HG03103 (cell line): ENCODE results near the gene ETFRF1.

Source experiments
- ATAC-seq: cut with Tn5 transposase; IDR thresholded peaks from one replicate; pipeline ENCODE4 v1.9.1; 2021; ENCODE audit warnings: low read depth; ENCODE audit not compliant: unreplicated experiment

ETFRF1 gene

DNA sequence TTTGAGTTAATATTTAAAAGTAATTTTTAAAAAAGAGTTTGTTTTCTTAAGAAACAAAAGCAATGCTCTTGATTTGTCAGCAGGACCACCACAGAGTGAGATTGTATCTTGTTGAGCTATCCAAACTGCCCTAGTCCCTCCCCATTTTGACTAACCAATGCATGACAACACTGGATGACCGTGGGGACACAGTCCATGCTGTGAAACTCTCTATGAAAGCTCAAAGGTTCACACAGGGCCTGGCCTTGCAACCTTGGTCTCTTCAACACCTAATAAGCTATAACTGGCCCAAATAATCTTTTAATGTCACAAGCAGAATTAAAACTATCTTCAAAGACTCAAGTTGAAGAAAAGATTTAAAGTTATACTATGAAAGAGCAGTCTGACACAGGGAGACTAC, 13.5 kb downstream of the ETFRF1 start:
- no peak for ATAC-seq

DNA sequence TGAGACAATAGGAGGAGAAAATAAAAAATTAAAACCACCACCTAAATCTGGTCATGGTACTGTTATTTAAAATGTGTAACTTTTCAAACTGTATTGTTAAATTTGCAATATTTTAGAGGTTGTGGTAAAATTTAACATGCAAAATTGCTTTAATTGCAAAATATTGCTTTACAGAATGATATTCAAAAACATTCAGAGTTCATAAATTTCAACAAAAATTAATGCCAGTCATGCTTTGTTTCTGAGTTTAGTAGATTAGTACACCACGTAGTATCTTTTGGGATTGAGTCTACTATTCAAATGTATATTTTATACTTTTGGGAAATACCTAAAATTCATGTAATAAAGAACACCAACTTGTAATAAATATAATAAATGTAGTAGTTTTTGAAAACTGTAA, 18.3 kb downstream of the ETFRF1 start:
- no peak for ATAC-seq

DNA sequence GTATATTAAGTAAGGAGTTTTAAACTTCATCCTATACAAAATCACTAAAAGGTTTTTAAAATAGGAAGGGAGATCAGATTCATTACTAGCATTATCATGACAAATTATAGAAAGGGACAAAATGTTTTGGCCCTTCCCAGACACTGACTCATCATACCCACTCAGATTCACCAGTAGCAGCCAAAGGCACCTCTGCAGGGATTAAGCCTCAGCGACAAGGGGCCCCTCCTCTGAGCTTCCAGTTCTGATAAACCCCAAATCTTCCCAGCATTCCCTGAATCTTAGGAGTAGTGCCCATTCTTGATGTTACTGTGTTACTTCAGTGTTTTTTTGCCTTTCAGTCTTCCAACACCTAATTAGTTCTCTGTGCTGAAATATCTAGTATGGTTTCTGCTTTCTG, 41.2 kb downstream of the ETFRF1 start:
- ATAC-seq, result no peak

DNA sequence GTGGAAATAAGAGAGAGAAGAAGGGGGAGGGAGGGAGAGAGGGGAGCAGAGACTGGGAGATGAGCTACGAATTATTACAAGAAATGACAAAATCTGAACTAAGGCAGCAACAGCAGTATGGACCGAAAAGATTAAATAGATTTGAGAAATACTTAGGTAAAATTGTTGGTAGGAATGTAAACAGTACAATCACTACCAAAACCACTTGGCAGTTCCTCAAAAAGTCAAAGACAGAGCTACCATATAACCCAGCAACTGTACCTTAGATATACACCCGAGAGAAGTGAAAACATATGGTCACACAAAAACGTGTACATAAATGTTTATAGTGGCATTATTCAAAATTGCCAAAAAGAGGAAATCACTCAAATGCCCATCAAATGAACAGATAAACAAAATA, 41.6 kb downstream of the ETFRF1 start:
- ATAC-seq, result no peak

DNA sequence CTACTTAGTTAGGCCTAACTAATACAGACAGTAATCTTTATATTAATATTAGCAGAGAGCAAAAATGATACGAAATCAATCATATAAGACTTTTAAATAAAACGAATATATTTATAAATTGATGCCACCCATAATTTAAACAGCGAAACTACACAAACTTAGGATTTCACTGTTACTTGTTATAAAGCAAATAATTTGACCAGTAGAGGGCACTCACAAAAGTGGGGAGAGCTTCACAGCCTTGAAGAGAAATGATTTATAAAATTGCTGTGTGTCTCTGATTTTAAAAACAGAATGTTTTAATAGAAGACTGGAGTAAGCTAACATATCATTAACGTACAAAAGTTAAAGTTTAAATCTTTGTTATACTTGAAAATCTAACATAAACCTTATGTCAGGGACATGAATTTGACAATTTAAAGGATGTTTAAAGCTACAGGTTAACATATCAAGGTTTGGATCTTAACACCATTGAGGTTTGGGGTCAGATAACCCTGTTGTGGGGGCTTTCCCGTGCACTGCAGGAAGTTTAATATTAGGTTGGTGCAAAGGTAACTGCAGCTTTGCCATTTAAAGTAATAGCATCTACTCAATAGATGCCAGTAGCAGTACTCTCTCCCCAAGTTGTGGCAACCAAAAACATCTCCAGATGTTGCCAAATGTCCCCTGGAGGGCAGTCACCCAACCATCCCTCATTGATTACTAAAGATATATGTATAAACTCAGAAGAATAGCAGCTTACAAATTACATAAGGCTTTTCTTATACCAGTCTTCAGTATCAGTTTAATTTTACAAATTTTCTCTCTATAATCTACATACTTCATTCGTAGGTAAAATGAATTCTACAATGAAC, 46.4 kb downstream of the ETFRF1 start:
- no peak for ATAC-seq

DNA sequence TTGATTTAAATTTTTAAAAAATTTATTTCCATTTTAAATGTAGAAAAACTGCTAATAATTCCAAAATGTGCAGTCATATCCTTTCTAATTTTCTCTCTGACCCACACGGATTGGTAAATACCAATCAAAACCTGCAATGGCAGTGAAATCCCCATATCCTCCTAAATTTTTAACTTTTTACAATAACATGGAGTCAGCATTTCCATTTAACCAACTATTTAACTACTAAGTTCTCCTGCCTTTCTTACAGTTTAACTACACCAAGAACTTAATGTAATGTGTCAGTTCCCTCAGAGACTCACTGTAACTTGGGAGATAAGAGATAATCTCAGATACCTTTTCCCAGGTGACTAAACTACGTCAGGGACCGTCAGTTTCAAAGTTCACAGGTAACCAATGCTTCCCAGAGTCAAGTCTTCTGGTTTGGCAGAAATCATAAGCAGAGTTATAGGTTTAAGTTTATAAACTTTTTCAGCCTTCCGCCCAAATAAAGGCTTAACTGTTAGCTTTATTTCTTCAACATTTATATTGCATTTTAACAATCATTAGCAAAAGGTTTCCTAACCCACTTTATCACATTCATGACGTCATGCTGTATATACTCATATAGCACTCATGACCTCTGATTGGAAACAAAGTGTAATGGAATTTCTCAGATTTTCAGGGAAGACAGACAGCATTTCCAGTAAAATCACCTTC, 48.1 kb downstream of the ETFRF1 start:
- no peak for ATAC-seq

DNA sequence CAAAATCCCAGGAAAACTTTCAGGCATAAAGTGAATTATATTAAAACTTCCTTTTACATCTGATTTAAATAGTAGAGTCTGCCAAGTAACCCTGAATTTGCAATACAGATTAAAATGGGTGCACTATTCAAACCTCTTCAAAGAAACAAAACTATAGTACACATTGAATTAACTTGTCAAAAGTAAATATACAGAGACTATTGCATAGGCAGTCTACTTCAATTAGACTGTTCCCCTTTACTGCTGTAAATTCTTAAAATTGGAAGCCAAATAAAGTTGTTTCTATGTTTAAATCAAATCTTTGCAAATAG, 48.6 kb downstream of the ETFRF1 start:
- ATAC-seq, result no peak

DNA sequence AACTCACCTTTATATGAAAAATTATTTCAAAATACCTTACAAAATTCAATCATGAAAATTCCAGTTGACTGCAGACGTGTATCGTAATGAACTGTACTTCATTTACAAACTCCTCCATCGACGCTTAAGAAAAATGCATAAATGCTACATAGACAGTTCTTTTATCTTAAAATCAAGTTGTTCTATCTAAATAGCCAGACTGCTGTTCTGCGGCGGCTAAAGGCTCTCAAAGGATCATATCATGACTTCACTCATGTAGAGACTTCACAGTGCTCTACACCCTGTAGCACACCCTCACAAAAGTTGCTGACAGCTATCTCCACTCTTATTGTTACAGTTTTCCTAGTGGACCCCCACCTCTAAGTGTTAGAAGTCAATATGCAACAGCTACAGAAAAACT, 50.5 kb downstream of the ETFRF1 start:
- no peak for ATAC-seq

DNA sequence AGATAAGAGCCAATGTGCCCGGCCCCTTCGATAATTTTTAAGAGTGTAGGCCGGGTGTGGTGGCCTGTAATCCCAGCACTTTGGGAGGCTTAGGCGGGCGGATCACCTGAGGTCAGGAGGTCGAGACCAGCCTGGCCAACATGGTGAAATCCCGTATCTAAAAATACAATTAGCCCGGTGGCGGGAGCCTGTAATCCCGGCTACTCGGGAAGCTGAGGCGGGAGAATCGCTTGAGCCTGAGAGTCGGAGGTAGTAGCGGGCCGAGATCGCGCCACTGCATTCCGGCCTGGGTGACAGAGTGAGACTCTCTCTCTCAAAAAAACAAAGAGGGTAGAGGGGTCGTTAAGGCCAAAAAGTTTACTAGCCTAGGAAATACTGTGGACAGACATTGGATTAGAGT, 53.1 kb downstream of the ETFRF1 start:
- no peak for ATAC-seq

DNA sequence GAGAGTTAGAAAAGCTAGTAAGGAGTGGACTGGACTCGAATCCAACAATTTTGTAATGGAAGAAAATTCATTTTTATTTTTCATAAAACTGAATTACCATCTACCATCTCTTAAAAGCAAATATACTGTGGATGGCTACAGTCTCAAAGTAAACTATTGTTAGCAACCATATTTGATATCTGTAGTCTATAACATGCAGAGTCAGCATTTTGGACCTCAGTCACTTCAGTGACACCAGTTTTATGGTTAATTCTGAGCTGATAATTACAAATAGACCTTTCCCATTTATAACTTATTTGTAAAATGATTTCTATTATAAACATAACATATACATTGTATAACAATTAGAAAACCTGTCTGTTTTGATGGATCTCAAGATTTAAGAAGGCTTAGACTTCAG, 53.7 kb downstream of the ETFRF1 start:
- no peak for ATAC-seq

DNA sequence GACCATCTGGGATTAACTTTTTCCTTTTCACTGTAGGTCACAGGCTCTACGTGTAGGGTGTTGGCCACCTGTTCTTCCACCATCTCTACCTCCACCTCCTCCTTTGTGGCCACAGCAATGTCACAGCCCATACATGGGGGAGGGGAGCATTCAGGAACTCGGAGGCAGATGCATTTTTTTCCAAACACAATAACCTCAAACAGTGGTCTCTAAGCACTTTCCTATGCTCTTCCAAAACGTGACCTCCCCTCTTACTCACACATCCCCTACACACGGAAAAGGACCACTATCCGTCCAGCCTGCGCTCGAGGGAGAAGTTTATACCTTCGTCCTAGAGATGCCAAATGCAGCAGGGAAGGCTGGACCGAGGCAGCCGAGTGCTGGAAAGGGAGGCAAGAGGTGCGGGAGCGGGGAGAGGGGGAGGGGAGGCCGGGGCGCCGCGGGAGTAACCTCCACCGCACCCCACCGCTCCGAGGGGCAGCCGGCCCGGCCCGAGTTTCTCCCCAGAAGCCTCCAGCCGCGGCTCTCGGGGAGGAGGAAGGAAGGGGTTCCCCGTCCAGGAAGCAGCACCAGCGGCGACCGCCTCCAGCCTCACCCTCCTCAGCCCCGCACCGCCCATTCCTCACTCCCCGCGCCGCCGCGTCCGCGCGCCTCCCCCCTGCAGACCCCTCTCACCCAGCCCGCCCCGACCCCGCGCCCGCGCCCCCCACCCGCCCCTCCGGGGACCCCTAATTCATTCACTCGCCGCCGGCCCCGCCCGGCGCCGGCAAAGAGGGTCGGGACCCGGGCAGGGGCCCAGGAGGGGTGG, 55.1 kb downstream of the ETFRF1 start:
- peak; percentile 30 for ATAC-seq

DNA sequence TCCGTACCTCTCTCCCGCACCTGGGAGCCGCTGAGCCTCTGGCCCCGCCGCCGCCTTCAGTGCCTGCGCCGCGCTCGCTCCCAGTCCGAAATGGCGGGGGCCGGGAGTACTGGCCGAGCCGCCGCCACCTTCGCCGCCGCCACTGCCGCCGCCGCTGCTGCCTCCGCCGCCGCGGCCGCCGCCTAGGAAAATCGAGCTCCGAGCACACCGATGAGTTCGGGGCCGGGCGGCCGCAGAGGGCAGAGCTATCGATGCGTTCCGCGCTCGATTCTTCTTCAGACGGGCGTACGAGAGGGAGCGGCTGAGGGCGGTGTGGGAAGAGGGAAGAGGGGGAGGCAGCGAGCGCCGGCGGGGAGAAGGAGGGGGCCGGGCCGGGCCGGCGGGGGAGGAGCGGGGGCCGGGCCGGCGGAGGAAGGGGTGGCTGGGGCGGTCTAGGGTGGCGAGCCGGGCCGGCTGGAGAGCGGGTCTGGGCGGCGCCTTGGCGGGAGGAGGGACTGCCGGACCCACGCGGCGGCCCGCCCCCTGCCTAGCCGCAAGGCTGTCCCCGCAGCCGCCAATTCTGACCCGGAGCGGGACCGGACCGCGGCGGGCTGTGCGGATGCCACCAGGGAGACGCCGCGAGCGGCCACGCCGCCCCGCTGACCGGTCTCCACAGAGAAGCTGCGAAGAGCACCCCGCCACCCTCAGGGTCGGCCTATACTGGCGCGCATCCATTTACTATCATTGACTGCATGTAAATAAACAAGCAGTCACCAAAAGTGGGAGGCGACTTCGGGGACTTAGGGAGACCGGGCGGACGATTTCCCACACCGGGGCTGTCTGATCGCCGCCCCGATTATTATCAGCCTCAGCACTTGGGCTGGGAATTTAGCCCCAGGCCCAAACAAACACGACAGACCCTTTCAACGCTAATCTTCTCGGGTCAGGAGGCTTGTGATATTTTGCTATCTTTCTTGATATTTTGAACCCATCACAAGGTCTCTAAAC, 56.0 kb downstream of the ETFRF1 start, which contains the start of gene KRAS:
Gene KRAS, minus strand, starts transcription at position 186 of the 987 bp plus-strand sequence.
- peak; percentile 67 for ATAC-seq

DNA sequence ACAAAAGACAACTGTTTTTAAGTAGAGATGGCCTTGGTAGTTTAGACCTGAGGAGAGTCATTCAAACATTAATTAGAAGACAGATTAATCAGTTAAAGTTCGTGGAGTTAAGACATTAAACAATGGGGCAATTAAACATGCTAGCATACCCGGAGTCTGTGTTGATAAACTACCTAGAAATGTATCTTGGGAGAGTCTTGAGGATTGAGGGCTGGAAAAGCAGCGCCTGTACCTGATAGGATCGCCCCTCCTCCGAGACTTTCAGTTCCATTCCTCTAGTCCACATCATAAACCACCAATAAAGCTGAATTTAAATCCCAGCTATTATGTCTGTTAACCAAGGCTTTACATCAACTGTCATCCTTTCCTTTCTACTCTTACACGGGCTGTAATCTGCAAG, 56.7 kb downstream of the ETFRF1 start:
- no peak for ATAC-seq

DNA sequence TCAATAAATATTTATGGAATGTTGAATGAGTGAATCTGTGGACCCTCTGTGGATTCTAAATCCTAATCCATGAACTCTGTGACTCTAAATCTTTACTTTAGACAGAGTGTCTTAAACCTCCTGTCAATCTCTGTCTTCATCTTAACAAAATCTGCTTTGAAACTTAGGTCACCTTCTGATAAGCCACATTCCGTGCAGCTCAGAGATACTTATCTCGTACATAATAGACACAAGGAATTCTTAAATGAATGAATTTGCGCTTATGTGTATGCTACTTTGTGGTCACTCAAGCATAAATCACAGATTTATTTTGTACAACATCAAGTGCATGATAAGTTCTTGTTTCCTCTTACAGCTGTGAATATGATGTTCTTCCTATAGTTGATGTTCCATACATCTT, 57.9 kb downstream of the ETFRF1 start:
- ATAC-seq, result no peak

DNA sequence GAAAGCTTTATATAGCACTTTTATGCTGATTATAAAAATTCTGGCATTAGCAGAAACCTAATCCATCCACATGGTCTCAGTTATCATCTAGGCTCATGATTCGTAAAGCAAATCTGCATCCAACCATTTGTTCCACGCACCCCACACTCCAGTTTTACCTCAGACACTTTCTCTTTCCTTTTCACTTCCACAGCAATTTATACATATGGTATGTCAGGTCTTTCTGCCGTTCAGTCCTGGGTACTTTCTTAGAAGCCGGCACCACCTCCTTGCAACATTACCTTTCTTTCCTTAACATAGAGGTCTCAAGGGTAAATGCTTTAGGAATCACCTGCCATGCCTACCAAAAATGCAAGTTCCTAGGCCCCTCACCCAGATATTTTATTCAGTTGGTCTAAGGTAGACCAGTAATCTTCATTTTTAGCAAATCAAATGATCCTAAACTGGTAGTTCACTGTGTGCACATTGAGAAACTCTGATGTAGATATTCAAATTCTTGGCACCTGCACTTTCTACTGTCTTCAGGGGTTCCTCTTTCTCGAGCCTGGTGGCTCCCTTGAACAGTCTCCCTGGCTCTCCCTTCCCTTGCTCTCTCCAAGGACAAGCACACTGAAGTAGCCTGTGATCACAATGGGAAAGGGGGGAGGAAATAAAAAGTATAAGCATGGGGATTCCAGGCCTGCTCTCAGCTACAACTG, 58.5 kb downstream of the ETFRF1 start:
- no peak for ATAC-seq

DNA sequence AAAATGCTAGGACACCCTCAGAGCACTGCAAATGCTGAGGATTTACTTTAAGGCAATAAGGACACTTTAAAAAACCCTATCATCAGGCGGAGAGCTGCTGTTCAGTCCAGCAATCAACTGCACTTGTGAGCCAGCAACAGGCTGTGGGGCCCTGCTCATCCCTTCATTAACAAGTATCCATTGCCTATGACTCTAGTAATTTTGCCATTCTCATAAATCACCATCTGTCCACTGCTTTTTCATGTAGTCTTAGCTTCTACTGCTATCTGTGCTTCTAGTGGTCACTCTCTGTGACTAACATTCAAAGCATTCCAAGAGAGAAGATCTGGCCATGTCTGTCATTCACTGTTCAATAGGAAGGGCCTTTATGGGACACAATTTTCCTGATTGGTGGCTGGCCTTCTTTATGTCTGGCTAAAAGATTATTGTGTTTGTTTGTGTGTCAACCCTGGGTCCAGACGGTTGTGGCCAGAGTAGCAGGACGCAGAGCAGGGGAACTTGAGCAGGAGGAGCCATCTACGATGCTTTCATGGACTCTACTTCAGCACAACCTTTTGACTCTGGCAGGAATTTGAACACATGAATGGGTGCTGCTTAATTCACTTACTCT, 59.3 kb downstream of the ETFRF1 start:
- ATAC-seq, result no peak
